BLaER1 treated with 17β-estradiol and CSF1 and Interleukin-3, amounts not matched to agents 10 nM and 100 nM (cell line): ENCODE measurements around the gene HSBP1L1.
A peak's percentile ranks its signal among the peaks of the same experiment; 100 is the strongest.

ENCODE experiments used
- H3K27ac ChIP-seq, 11 experiments: shearing (Covaris generic); formaldehyde crosslinking; 2 replicates each; pipeline ENCODE4 v1.8.1; 2022
- H3K27me3 ChIP-seq, 11 experiments: shearing (Covaris generic); formaldehyde crosslinking; 2 replicates each; pipeline ENCODE4 v1.8.1; 2022
- H3K36me3 ChIP-seq, 11 experiments: shearing (Covaris generic); formaldehyde crosslinking; 2 replicates each; pipeline ENCODE4 v1.8.1; 2022
- H3K4me1 ChIP-seq, 10 experiments: shearing (Covaris generic); formaldehyde crosslinking; 2 replicates each; pipeline ENCODE4 v1.8.1; 2022
- H3K4me2 ChIP-seq, 11 experiments: shearing (Covaris generic); formaldehyde crosslinking; 2 replicates each; pipeline ENCODE4 v1.8.1; 2022
- H3K4me3 ChIP-seq, 10 experiments: shearing (Covaris generic); formaldehyde crosslinking; 2 replicates each; pipeline ENCODE4 v1.8.1; 2022
- H3K9ac ChIP-seq, 11 experiments: shearing (Covaris generic); formaldehyde crosslinking; 2 replicates each; pipeline ENCODE4 v1.8.1; 2022
- H3K9me3 ChIP-seq, 11 experiments: shearing (Covaris generic); formaldehyde crosslinking; replicated peaks in 1 of 11; 2 replicates each; pipeline ENCODE4 v1.8.1; 2022
- H4K20me1 ChIP-seq, 11 experiments: shearing (Covaris generic); formaldehyde crosslinking; 2 replicates each; pipeline ENCODE4 v1.8.1; 2022
- Cebpa-rat ChIP-seq, 11 experiments: shearing (Covaris generic); IDR thresholded peaks; 2 replicates each; pipeline ENCODE4 v1.8.1; 2022

The HSBP1L1 gene

DNA sequence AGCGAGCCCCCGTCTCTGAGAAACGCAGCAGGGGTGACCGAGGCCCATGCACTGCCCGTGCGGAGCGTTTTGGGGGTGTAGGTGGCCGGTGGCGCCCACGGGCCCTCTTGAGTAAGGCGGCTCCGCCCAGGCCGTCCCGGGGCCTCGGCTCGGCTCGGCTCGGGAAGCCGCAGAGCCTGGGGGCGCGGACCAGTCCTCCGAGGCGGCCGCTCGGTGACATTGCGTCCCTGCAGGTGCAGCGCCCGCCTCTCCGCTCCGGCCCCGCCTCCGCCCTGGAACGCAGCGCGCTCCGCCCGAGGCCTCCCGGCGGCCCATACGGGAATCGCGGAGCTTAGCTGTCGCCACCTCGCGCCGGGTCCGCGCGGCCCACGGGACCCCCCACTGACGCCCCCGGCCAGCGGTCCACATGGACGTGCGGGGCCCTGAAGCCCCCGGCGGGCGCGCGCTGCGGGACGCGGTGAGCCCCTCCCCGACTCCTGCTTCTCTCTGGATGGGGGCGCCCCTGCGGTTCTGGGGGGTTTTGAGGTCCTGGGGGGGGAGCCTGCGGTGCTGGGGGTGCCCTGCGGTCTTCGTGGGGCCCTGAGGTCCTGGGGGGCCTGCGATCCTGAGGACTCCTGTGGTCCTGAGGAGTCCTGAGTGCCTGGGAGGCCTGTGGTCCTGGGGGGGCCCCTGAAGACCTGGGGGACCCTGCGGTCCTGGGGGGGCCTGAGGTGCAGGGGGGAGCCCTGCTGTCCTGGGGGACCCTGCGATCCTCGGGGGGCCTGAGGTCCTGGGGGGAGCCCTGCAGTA is at the start of gene HSBP1L1:
HSBP1L1 (plus strand) TSS at position 314 of the 789 bp plus-strand sequence; CDS start at position 407, 93 bp downstream.
- H4K20me1 ChIP-seq: peaks cover 2 to 65% (median 48%) of the 10 kb centered on the region in 11 experiments; a peak in 20 of 22 replicates
- H3K4me3 ChIP-seq: peak within 1 kb of the TSS; percentile 56 to 73 (median 63)
- H3K4me2 ChIP-seq: peak within 1 kb of the TSS; percentile 91 to 99 (median 97)
- H3K4me1 ChIP-seq: peaks cover 25 to 43% (median 37%) of the 10 kb centered on the region in 10 experiments
- no peak for TF ChIP-seq Cebpa-rat (IDR thresholded peaks at IDR 0.05)
- H3K27me3 ChIP-seq: peaks cover 0 to 17% (median 5%) of the 10 kb centered on the region in 11 experiments; a peak in 11 of 22 replicates
- no peaks in the 10 kb centered on the region for H3K9me3 ChIP-seq
- H3K36me3 ChIP-seq: peaks cover 0 to 11% (median 2%) of the 10 kb centered on the region in 11 experiments; a peak in 12 of 22 replicates
- peak within 1 kb of the TSS; percentile 32 to 71 (median 61); a peak in 21 of 22 replicates for H3K27ac ChIP-seq
- H3K9ac ChIP-seq: peak within 1 kb of the TSS; percentile 63 to 90 (median 78)

DNA sequence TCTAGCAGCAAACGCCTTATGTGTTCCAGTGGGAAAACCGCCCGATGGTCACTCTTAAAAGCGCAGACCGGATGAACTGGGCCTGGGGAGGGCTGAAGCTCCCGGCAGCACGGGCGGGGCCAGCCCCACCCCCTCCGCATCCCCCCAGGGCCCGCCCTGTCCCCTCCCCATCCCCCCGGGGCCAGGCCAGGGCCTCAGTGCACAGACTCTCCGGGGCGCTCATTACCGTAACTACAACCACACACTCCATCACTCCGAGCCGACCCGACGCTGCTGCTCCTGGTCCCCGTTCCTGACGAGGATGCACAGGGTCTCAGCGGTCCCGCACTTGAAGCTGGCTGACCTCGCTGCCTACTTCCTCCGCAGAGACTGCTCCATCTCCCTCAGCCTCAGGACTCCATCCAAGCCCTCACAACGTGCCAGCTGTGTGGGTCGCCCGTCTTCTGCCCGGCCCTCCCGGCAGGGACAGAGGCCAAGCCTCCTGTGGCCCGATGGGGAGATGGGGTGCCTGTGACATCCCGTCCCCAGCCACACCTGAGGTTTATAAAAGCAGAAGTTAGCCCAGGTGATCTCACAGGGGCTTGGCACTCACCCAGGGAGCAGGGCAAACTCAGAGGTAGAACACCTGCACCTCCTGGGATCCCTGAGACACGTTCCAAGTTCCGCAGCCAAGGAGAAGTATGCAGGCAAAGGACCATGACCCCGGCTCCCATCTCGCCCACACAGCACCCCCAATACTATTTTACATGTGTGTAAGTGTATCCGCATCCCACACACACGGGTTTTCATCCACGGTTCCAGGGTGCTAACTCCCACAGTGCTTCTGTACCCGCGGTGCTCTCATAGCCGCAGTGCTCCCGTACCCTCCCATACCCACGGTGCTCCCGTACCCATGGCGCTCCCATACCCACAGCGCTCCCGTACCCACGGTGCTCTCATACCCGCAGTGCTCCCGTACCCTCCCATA is 49.0 kb upstream of the HSBP1L1 start:
- Histone ChIP-seq H4K20me1 (peaks cover 64 to 89% (median 78%) of the 10 kb centered on the region in 11 experiments), H3K36me3 (peaks cover 61 to 85% (median 72%) of the 10 kb centered on the region in 11 experiments)

DNA sequence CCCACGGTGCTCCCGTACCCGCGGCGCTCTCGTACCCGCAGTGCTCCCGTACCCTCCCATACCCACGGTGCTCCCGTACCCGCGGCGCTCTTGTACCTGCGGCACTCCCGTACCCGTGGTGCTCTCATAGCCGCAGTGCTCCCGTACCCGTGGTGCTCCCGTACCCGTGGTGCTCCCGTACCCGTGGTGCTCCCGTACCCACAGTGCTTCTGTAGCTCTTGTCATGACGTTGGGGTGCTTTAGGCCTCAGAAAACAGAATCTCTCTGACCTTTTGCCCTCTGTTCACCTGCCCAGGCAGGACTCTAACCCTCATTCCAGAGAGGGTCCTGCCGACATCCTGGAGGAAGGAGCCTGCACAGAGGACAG is 48.3 kb upstream of the HSBP1L1 start:
- Histone ChIP-seq H3K9me3 (peaks cover 6 to 41% (median 36%) of the 10 kb centered on the region in 11 experiments; a peak in 21 of 22 replicates), H3K9ac (no peak overlapping the region), H3K36me3 (peaks cover 54 to 78% (median 65%) of the 10 kb centered on the region in 11 experiments), H3K27me3 (no peaks in the 10 kb centered on the region), H3K27ac (no peak overlapping the region), H3K4me3 (no peak overlapping the region), H4K20me1 (peaks cover 59 to 82% (median 73%) of the 10 kb centered on the region in 11 experiments), H3K4me2 (no peak overlapping the region), H3K4me1 (peaks cover 0 to 33% (median 27%) of the 10 kb centered on the region in 10 experiments; a peak in 17 of 20 replicates)
- no peak for TF ChIP-seq Cebpa-rat (IDR thresholded peaks at IDR 0.05)

More for the DNA sequence above, 49.0 kb upstream of the HSBP1L1 start:
- Histone ChIP-seq H3K4me1 (peaks cover 0 to 33% (median 27%) of the 10 kb centered on the region in 10 experiments; a peak in 17 of 20 replicates), H3K4me2 (peak overlapping the region in 5 of 11 experiments; percentile 46 to 75 (median 73); a peak in 4 of 22 replicates), H3K9me3 (peaks cover 6 to 41% (median 36%) of the 10 kb centered on the region in 11 experiments; a peak in 21 of 22 replicates), H3K27ac (no peak overlapping the region), H3K4me3 (no peak overlapping the region), H3K9ac (no peak overlapping the region), H3K27me3 (no peaks in the 10 kb centered on the region)
- no peak for TF ChIP-seq Cebpa-rat (IDR thresholded peaks at IDR 0.05)

DNA sequence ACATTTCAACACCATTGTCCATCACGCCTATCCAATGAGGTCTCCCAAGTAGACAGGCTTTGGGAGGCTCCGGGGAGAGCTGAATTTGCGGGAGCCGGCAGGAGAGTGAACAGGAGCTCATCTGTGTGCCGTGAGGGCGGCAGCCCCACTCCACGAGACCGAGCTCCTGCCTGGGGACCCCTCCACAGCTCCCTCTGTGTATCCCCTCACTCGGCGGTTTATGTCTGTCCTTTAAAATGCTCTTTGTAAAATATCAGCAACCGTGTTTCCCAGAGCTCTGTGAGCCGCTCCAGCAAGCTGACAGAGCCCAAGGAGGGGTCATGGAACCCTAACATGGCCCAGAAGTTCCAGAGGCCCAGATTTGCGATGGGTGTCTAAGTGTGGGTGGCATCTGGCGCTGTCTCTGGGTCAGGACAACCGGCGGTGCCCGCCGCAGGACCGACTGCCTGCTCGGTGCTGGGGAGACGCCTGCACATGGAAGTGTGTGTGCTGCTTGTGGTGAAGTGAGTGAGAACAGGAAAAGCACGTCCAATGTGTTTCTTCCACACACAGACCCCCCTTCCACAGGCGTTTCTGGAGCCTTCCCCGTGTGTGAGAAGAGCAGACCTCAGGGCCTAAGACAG is 47.8 kb upstream of the HSBP1L1 start:
- Histone ChIP-seq H4K20me1 (peaks cover 56 to 77% (median 68%) of the 10 kb centered on the region in 11 experiments), H3K4me1 (peaks cover 0 to 33% (median 27%) of the 10 kb centered on the region in 10 experiments; a peak in 17 of 20 replicates), H3K9ac (no peak overlapping the region), H3K4me3 (no peak overlapping the region), H3K4me2 (no peak overlapping the region), H3K27me3 (no peaks in the 10 kb centered on the region), H3K36me3 (peaks cover 51 to 73% (median 62%) of the 10 kb centered on the region in 11 experiments), H3K9me3 (peaks cover 6 to 41% (median 36%) of the 10 kb centered on the region in 11 experiments; a peak in 21 of 22 replicates), H3K27ac (no peak overlapping the region)
- no peak for TF ChIP-seq Cebpa-rat (IDR thresholded peaks at IDR 0.05)

DNA sequence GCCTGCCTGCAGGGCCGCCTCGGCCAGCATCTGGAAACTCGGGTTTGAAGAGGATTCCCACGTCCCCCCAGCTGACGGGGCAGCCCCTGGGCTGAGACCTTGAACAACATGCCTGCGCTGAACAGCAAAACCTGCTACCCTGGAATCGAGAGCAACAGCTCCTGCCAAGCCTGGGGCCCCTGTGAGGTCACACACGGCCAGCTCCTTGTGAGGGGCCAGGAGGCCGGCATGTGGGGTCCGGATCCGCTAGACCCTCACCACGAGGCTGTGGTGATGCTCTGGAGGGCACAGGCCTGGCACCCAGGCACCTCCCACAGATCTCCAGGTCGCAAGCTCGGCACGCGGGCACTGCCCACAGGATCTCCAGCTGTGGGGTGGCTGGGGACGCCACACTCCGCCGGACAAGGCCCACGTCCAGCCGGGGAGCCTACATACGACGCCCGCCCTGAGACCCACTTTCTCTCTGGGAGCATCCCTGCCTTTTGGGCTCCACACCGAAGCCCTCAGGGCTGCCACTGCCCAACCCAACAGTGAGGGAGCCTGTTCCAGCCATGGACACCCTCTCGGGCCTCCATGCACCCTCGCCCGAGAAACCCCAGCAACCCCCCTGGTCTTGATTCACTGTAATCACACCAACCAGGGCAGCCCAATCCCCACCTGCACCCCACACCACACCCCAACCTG is 47.1 kb upstream of the HSBP1L1 start:
- Histone ChIP-seq H3K4me1 (peaks cover 0 to 31% (median 27%) of the 10 kb centered on the region in 10 experiments; a peak in 17 of 20 replicates), H4K20me1 (peaks cover 51 to 74% (median 66%) of the 10 kb centered on the region in 11 experiments), H3K4me2 (no peak overlapping the region), H3K9me3 (peaks cover 6 to 43% (median 36%) of the 10 kb centered on the region in 11 experiments; a peak in 21 of 22 replicates), H3K27ac (no peak overlapping the region), H3K27me3 (no peaks in the 10 kb centered on the region), H3K36me3 (peaks cover 54 to 75% (median 66%) of the 10 kb centered on the region in 11 experiments), H3K4me3 (no peak overlapping the region), H3K9ac (no peak overlapping the region)
- TF ChIP-seq Cebpa-rat (IDR thresholded peaks at IDR 0.05): no peak

DNA sequence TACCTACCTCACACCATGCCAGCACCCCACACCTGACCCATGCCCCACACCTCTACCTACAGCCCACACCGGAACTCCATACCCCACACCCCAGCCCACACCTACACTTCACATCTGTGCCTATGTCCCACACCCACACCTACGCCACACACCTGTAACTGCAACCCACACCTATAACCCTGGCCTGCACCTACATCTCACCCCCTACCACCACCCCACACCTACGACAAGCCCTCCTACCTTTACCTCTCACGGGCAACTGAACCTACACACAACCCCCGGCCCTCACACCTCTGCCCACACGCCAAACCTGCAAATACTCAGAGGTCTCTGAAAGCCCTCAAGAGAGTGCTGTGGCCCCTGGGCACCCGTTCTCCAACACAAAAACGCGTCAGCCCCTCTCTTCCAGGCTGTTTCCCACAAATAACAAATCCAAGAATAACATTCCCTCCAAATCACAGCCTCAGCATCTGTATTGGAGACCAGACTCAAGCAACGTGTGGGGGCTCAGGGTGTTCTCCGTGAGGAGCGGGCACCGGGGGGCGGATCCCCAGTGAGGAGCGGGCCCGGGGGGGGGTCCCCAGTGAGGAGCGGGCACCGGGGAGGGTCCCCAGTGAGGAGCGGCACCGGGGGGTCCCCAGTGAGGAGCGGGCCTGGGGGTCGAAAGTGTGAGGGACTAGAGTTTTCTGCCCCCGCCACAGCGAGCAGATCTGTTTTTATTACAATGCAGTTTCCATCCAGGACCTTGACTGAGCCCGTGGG is 46.4 kb upstream of the HSBP1L1 start:
- no peak for TF ChIP-seq Cebpa-rat (IDR thresholded peaks at IDR 0.05)
- H3K27ac ChIP-seq: no peak overlapping the region
- no peaks in the 10 kb centered on the region for H3K27me3 ChIP-seq
- H3K9ac ChIP-seq: no peak overlapping the region
- peaks cover 6 to 43% (median 36%) of the 10 kb centered on the region in 11 experiments; a peak in 21 of 22 replicates for H3K9me3 ChIP-seq
- peaks cover 0 to 24% (median 20%) of the 10 kb centered on the region in 10 experiments; a peak in 17 of 20 replicates for H3K4me1 ChIP-seq
- no peak overlapping the region for H3K4me3 ChIP-seq
- H4K20me1 ChIP-seq: peaks cover 44 to 69% (median 61%) of the 10 kb centered on the region in 11 experiments
- no peak overlapping the region for H3K4me2 ChIP-seq
- H3K36me3 ChIP-seq: peaks cover 50 to 72% (median 63%) of the 10 kb centered on the region in 11 experiments

DNA sequence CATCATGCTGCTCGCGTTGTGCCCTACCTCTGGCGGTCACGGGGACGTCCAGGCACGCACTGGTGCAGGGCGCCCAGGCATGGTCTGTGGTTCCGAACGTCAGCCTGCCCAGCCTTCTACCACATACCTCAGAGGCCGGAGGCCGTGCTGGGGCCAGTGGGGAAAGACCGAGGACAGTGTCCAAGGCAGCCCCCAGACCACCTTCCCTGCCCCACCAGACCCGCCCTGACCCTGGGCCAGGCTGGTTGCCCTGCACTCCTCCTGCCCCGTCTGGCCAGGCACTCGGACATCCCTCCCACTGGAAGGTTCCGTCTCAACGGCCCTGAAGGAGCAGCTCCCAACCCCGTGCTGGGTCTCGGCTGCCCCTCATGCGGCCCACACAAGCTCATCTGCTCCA is 45.8 kb upstream of the HSBP1L1 start:
- no peaks in the 10 kb centered on the region for H3K27me3 ChIP-seq
- H3K9ac ChIP-seq: no peak overlapping the region
- no peak for TF ChIP-seq Cebpa-rat (IDR thresholded peaks at IDR 0.05)
- peaks cover 39 to 68% (median 57%) of the 10 kb centered on the region in 11 experiments for H4K20me1 ChIP-seq
- H3K4me3 ChIP-seq: no peak overlapping the region
- H3K27ac ChIP-seq: no peak overlapping the region
- peaks cover 0 to 20% (median 14%) of the 10 kb centered on the region in 10 experiments; a peak in 15 of 20 replicates for H3K4me1 ChIP-seq
- no peak overlapping the region for H3K4me2 ChIP-seq
- peaks cover 54 to 72% (median 63%) of the 10 kb centered on the region in 11 experiments for H3K36me3 ChIP-seq
- H3K9me3 ChIP-seq: peaks cover 6 to 44% (median 36%) of the 10 kb centered on the region in 11 experiments; a peak in 21 of 22 replicates
